Endothelial cell of umbilical vein (primary cell): ENCODE data around the gene CAV2. TPM values are rescaled to one million over a fixed set of nuclear protein-coding genes. Genes with fewer than 3 reads are reported as not detected.

Experiments
- BruUV-seq: library from RNA; stranded (reverse); fragments of 400-500 nt; replicated peaks from 2 replicates; lab custom pipeline; 2021; lab: Mats Ljungman, UMichigan
- CTCF ChIA-PET: fragments of 300-600, 350-600 bp; sonication (Branson Sonifier 250); formaldehyde crosslinking; loops from one replicate; lab custom pipeline; 2021; ENCODE audit warnings: antibody characterized with exemption, inconsistent platforms; lab: Charles Lee
- POLR2A ChIA-PET: fragments of 300-600, 350-600 bp; sonication (Branson Sonifier 250); formaldehyde crosslinking; loops from one replicate; lab custom pipeline; 2021; ENCODE audit warnings: antibody characterized with exemption, inconsistent platforms; lab: Charles Lee
- DNase-seq: peaks from one replicate; pipeline ENCODE4 v3.0.0-alpha.2; 2011; ENCODE audit warnings: low read depth, low spot score
- FAIRE-seq: peaks from 2 replicates; lab custom pipeline; 2011; peaks lifted over from hg19 to GRCh38; lab: Jason Lieb, UNC
- H2AFZ ChIP-seq: 2 replicates; pipeline ENCODE4 v1.6.0; 2012; ENCODE audit warnings: low read depth, low read length, control low read depth, inconsistent platforms
- H3K27ac ChIP-seq: 2 replicates; pipeline ENCODE4 v1.5.1; 2011; ENCODE audit warnings: low read depth, mild to moderate bottlenecking, control low read depth, low read length, moderate library complexity; ENCODE audit not compliant: insufficient read depth
- H3K27me3 ChIP-seq, 2 experiments: 2 replicates each; pipeline versions ENCODE4 v1.6.0 to v1.6.1; 2011; ENCODE audit warnings: low read length in 2 of 2, mixed read lengths in 1 of 2; ENCODE audit not compliant: control insufficient read depth in 2 of 2, insufficient read depth in 2 of 2
- H3K36me3 ChIP-seq, 2 experiments: 2 replicates in 1 of 2; 3 replicates in 1 of 2; pipeline ENCODE4 v1.5.1; 2011; ENCODE audit warnings: low read length in 2 of 2, mild to moderate bottlenecking in 1 of 2, moderate library complexity in 1 of 2; ENCODE audit not compliant: control insufficient read depth in 2 of 2, insufficient read depth in 2 of 2; ENCODE audit errors: extremely low read depth in 1 of 2
- H3K4me1 ChIP-seq: 3 replicates; pipeline ENCODE4 v1.5.1; 2011; ENCODE audit warnings: mild to moderate bottlenecking, low read length; ENCODE audit not compliant: control insufficient read depth, insufficient read depth; ENCODE audit errors: extremely low read depth
- H3K4me2 ChIP-seq: 2 replicates; pipeline ENCODE4 v1.6.1; 2011; ENCODE audit warnings: low read length, control low read depth, mixed read lengths; ENCODE audit not compliant: insufficient read depth
- H3K4me3 ChIP-seq, 3 experiments: fragments of 200-600 bp in 1 of 3; sonication (generic), shearing (Covaris generic) in 1 of 3; replicated peaks in 1 of 3; 2 replicates each; pipeline ENCODE4 v1.5.1; 2011 to 2016; ENCODE audit warnings: control low read depth in 3 of 3, low read length in 3 of 3, mild to moderate bottlenecking in 2 of 3, inconsistent platforms in 1 of 3, low read depth in 1 of 3, moderate library complexity in 1 of 3; ENCODE audit not compliant: insufficient read depth in 1 of 3
- H3K79me2 ChIP-seq: 2 replicates; pipeline ENCODE4 v1.6.0; 2012; ENCODE audit warnings: low read length, inconsistent platforms; ENCODE audit not compliant: control insufficient read depth, insufficient read depth
- H3K9ac ChIP-seq: replicated peaks from 2 replicates; pipeline ENCODE3; 2011; ENCODE audit warnings: low read length, control low read depth; ENCODE audit not compliant: insufficient read depth; ENCODE audit errors: extremely low read depth
- H3K9me1 ChIP-seq: replicated peaks from 3 replicates; pipeline ENCODE4 v1.6.0; 2011; ENCODE audit warnings: mild to moderate bottlenecking, low read length; ENCODE audit not compliant: control insufficient read depth, insufficient read depth; ENCODE audit errors: extremely low read depth
- H3K9me3 ChIP-seq: replicated peaks from 2 replicates; pipeline ENCODE4 v1.5.1; 2012; ENCODE audit warnings: low read length, inconsistent platforms; ENCODE audit not compliant: control insufficient read depth, insufficient read depth
- H4K20me1 ChIP-seq: replicated peaks from 2 replicates; pipeline ENCODE3; 2011; ENCODE audit warnings: mild to moderate bottlenecking, low read length; ENCODE audit not compliant: control insufficient read depth, insufficient read depth; ENCODE audit errors: extremely low read depth
- EZH2 ChIP-seq: IDR thresholded peaks from 2 replicates; pipeline ENCODE4 v1.6.1; 2012; ENCODE audit warnings: borderline replicate concordance, low read depth, mild to moderate bottlenecking, moderate library complexity, low read length, inconsistent platforms; ENCODE audit not compliant: severe bottlenecking
- FOS ChIP-seq: IDR thresholded peaks from 2 replicates; pipeline ENCODE4 v1.6.1; 2011; ENCODE audit warnings: mild to moderate bottlenecking, low read length, moderate library complexity, borderline replicate concordance; ENCODE audit not compliant: insufficient read depth
- GATA2 ChIP-seq: IDR thresholded peaks from 2 replicates; pipeline ENCODE4 v1.7.0; 2011; ENCODE audit warnings: low read depth, mild to moderate bottlenecking, moderate library complexity, mixed read lengths, low read length; ENCODE audit not compliant: insufficient read length, insufficient read depth
- JUN ChIP-seq: IDR thresholded peaks from 2 replicates; pipeline ENCODE4 v1.6.1; 2011; ENCODE audit warnings: borderline replicate concordance, low read depth; ENCODE audit not compliant: insufficient read length, insufficient read depth
- MAX ChIP-seq: IDR thresholded peaks from 2 replicates; pipeline ENCODE4 v1.6.1; 2011; ENCODE audit not compliant: insufficient read depth, insufficient read length
- MYC ChIP-seq: IDR thresholded peaks from one replicate; pipeline ENCODE4 v1.6.1; 2011; ENCODE audit warnings: mild to moderate bottlenecking, low read depth, low read length
- POLR2A ChIP-seq: IDR thresholded peaks from 2 replicates; pipeline ENCODE4 v1.6.1; 2012; ENCODE audit warnings: low read depth, mild to moderate bottlenecking, control low read depth, low read length
- POLR2AphosphoS5 ChIP-seq: IDR thresholded peaks from 2 replicates; pipeline ENCODE4 v1.6.1; 2012; ENCODE audit warnings: low read depth, mild to moderate bottlenecking, control low read depth, low read length, moderate library complexity; ENCODE audit not compliant: insufficient read depth
- dilution Hi-C: fragments of 300-500 bp; cut with MboI; formaldehyde crosslinking; loops from one replicate; pipeline ENCODE4 v1.15.0; 2019; ENCODE audit warnings: low sequenced_read_pairs; ENCODE audit not compliant: extremely low pct_ligation_motif_present
- intact Hi-C: fragments of 100-400 bp; cut with micrococcal nuclease; formaldehyde crosslinking; loops from one replicate; pipeline ENCODE4 v1.10.0; 2022
- polyA plus RNA-seq, 4 experiments: library from polyadenylated mRNA; depleted of rRNA in 3 of 4; stranded (reverse) in 3 of 4; unstranded in 1 of 4; fragments of >200 nt; gene quantifications; 2 replicates each; pipeline versions ENCODE4 v1.2.1 to v1.2.3, GENCODE V29; 2011 to 2012; ENCODE audit warnings: missing spikeins in 1 of 4
- total RNA-seq: library from RNA; stranded (reverse); gene quantifications from 2 replicates; pipeline ENCODE4 v1.2.3, GENCODE V29; 2021
- TF ChIP-seq, protein P1 (sequence below), 2 donors: IDR thresholded peaks; 1 replicate in 1 of 2; 2 replicates in 1 of 2; pipeline ENCODE4 v1.5.1; 2011; ENCODE audit warnings: low read length in 2 of 2, mild to moderate bottlenecking in 2 of 2, moderate library complexity in 2 of 2, control low read depth in 1 of 2, inconsistent platforms in 1 of 2, low read depth in 1 of 2; ENCODE audit not compliant: insufficient read depth in 1 of 2; ENCODE audit errors: extremely low read depth in 1 of 2

The CAV2 gene
- total and polyA plus RNA-seq, 2 donors (not counting 3 experiments of a cell fraction or from before 2014, with no cell fraction given): 179 to 327 TPM

DNA sequence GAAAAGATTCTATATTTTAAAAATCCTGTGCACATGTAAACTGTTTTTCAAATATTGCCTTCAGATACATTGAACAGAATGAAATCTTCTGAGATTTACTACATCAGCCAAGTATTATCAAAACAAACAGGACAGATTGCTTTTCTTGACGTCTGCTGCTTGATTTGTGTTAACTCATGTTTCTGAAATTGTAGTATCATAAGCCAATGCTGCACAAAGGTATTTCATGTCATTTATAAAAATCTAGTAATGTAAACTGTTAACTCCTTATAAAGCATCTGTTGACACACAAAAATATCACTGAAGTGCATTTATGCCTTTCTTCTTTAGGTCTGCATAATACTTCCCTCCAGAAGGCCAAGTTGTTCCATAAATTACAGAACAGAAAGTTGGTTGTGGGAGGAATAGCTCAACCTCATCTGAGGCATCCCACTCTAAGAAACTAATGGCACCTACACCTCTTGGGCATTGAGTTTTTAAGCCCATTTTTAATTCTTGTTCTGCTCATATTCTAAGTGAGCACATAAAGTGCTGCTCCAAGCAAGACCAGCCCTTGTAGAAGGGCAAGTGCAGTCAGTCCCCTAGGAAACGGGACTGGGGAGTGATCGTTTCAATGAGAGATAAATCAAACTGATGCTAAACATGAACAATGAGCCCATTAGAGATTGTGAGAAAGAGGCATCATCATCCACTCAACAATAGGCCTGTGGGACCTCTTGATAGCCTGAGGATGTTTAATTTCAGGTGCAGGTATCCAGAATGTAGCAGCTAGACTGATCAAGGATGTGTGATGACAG is 53.8 kb downstream of the CAV2 start:
- no peak overlapping the region for H3K9ac ChIP-seq
- peaks cover 31% of the 10 kb centered on the region for H3K4me1 ChIP-seq
- H3K4me3 ChIP-seq: no peak overlapping the region
- DNase-seq: no peak
- intact Hi-C loops: no loop called here
- H3K36me3 ChIP-seq: peaks cover 35 to 54% of the 10 kb centered on the region in 2 experiments
- H3K27me3 ChIP-seq: no peaks in the 10 kb centered on the region
- H3K27ac ChIP-seq: no peak overlapping the region
- H3K9me3 ChIP-seq: no peaks in the 10 kb centered on the region
- peaks cover 91% of the 10 kb centered on the region for H3K79me2 ChIP-seq
- no peaks in the 10 kb centered on the region for H3K9me1 ChIP-seq
- H4K20me1 ChIP-seq: peaks cover 6% of the 10 kb centered on the region
- ChIA-PET POLR2A (no interaction called here), CTCF (interaction anchor here (1.3 to 2.9 kb wide), 5 partner anchors 10 to 36 kb away, joined by 3 to 14 read pairs (median 11); no protein-coding TSS in a partner anchor)
- FAIRE-seq: no peak
- H3K4me2 ChIP-seq: no peak overlapping the region
- H2AFZ ChIP-seq: no peak overlapping the region
- TF ChIP-seq EZH2 (no peak), FOS (no peak), MAX (no peak), JUN (no peak), GATA2 (no peak), POLR2AphosphoS5 (no peak), MYC (no peak), POLR2A (no peak)
- TF ChIP-seq, protein P1, sequence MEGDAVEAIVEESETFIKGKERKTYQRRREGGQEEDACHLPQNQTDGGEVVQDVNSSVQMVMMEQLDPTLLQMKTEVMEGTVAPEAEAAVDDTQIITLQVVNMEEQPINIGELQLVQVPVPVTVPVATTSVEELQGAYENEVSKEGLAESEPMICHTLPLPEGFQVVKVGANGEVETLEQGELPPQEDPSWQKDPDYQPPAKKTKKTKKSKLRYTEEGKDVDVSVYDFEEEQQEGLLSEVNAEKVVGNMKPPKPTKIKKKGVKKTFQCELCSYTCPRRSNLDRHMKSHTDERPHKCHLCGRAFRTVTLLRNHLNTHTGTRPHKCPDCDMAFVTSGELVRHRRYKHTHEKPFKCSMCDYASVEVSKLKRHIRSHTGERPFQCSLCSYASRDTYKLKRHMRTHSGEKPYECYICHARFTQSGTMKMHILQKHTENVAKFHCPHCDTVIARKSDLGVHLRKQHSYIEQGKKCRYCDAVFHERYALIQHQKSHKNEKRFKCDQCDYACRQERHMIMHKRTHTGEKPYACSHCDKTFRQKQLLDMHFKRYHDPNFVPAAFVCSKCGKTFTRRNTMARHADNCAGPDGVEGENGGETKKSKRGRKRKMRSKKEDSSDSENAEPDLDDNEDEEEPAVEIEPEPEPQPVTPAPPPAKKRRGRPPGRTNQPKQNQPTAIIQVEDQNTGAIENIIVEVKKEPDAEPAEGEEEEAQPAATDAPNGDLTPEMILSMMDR (IDR thresholded peaks at IDR 0.05; ENCODE audit: extremely low read depth in 1 of 2, insufficient read depth in 1 of 2, low read depth in 1 of 2, low read length in 2 of 2): no peak
- no TSS peak for BruUV-seq
- dilution Hi-C loops: no loop called here
